IPS-NIHi11 (cell line): ENCODE measurements around the gene PRDM16.

ENCODE experiments used
- DNase-seq: peaks from one replicate; pipeline ENCODE4 v3.0.0; 2012; ENCODE audit warnings: mixed read lengths, low spot score

Gene PRDM16

GRCh38 chr1:3339856-3340255, 270.9 kb downstream of the PRDM16 start:
- DNase-seq = no peak

- DNase-seq = no peak
These were observed 271.7 kb downstream of the PRDM16 start for GRCh38 chr1:3340548-3341235.

GRCh38 chr1:3341236-3341994, 272.4 kb downstream of the PRDM16 start:
- no peak for DNase-seq

- no peak for DNase-seq
These were observed 274.0 kb downstream of the PRDM16 start for GRCh38 chr1:3342960-3343359.

GRCh38 chr1:3344395-3344794, 275.4 kb downstream of the PRDM16 start:
- no peak for DNase-seq

- no peak for DNase-seq
These were observed 276.8 kb downstream of the PRDM16 start for GRCh38 chr1:3345792-3346191.

- DNase-seq = no peak
These were observed 277.5 kb downstream of the PRDM16 start for GRCh38 chr1:3346478-3346877.

- no peak for DNase-seq
These were observed 278.4 kb downstream of the PRDM16 start for GRCh38 chr1:3347257-3348020.

GRCh38 chr1:3348196-3348865, 279.3 kb downstream of the PRDM16 start:
- DNase-seq = no peak

- peak; percentile 78 for DNase-seq
These were observed 280.4 kb downstream of the PRDM16 start for GRCh38 chr1:3349161-3349967.

- no peak for DNase-seq
These were observed 280.9 kb downstream of the PRDM16 start for GRCh38 chr1:3349968-3350299.

GRCh38 chr1:3350506-3351261, 281.7 kb downstream of the PRDM16 start:
- DNase-seq = no peak

GRCh38 chr1:3351449-3352298, 282.7 kb downstream of the PRDM16 start:
- DNase-seq = no peak

- peak; percentile 70 for DNase-seq
These were observed 283.4 kb downstream of the PRDM16 start for GRCh38 chr1:3352299-3352951.

GRCh38 chr1:3352952-3353331, 283.9 kb downstream of the PRDM16 start:
- no peak for DNase-seq

GRCh38 chr1:3353876-3354275, 284.9 kb downstream of the PRDM16 start:
- no peak for DNase-seq

GRCh38 chr1:3355089-3355488, 286.1 kb downstream of the PRDM16 start:
- DNase-seq = no peak

GRCh38 chr1:3355894-3356826, 287.2 kb downstream of the PRDM16 start:
- DNase-seq = no peak
